ENCODE measurements around the gene HBEGF.

Gene HBEGF

GRCh38 chr5:140346348-140347221 lies at the start of gene HBEGF:
TSS of gene HBEGF (minus strand) at chr5:140346603. CDS start at chr5:140346328, 275 bp downstream.
- peak; percentile 37 for DNase-seq

- DNase-seq = no peak
These were observed 47.3 kb upstream of the HBEGF start for GRCh38 chr5:140393738-140394137.

- no peak for DNase-seq
These were observed 45.3 kb upstream of the HBEGF start for GRCh38 chr5:140391732-140392131.

- DNase-seq = no peak
These were observed 44.9 kb upstream of the HBEGF start for GRCh38 chr5:140391312-140391711.

DNA sequence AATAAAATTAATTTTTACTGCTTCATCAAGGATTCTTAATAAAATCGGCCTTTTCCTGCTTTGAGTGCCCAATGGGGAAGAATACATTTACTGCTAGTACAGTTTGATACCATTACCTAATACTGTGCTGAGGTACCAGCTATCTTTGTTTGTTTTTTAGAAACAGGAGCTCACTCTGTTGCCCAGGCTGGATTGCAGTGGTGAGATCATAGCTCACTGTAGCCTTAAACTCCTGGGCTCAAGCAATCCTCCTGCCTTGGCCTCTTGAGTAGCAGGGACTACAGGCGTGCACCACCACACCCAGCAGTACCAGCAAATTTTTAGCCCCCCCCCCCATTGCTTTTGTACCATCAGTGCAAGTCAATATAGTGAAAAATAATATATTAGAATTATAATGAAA lies 41.6 kb upstream of the HBEGF start:
- no peak for DNase-seq

DNA sequence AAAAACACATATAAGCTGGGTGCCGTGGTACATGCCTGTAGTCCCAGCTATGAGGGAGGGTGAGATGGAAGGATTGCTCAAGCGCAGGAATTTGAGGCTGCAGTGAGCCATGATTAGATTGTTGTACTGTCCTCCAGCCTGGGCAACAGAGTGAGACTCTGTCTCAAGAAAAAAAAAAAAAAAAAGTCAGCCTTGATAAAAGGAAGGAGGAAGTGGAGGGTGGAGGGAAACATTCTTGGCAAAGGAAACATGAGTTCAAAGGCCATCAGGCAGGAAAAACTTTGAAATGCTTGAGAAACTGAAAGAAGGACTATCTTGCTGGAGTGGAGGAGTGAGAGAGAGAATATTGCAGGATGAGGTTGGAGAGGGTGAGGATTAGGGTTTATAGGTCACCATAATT lies 36.9 kb upstream of the HBEGF start:
- no peak for DNase-seq

- DNase-seq = no peak
These were observed 36.5 kb upstream of the HBEGF start for GRCh38 chr5:140382866-140383265.

DNA sequence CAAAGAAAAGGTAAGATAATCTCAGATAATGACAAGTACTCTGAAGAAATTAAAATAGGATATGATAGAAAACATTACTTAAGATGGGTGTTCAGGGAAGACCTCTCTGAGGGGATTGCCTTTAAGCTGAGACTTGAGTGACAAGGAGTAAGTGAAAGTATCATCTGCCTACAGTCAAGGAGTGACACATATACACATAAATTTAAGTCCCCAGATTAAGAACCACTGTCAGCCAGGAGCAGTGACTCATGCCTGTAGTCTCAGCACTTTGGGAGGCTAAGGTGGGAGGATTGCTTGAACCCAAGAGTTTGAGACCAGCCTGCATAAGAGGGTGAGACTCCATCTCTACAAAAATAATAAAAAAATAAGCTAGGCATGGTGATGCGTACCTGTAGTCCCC lies 35.6 kb upstream of the HBEGF start:
- no peak for DNase-seq

- DNase-seq = no peak
These were observed 34.9 kb upstream of the HBEGF start for GRCh38 chr5:140381351-140381750.

DNA sequence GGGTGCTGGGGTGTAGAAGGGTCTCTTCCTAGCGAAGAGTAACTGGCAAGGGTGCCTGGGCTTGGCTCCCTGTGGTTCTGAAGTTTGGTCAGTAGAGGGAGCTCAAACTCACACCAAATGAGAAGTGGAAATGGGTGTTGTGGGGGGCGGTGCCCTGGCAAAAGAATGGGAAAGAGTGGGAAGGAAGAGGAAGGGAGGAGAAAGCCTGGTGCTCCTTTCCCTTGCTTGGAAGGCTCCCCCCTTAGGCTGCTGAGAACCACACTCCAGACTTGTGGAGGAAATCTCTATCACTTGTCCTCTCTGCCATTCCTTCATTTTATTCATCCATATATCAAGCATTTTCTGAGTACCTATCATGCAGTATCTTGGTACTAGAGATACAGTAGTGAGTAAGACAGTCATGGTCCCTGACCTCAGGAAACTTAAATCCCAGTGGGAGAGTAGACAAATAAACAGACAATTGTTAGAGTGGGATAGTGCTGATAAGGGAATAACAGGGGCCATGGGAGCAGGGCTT lies 26.6 kb upstream of the HBEGF start:
- peak; percentile 34 for DNase-seq

DNA sequence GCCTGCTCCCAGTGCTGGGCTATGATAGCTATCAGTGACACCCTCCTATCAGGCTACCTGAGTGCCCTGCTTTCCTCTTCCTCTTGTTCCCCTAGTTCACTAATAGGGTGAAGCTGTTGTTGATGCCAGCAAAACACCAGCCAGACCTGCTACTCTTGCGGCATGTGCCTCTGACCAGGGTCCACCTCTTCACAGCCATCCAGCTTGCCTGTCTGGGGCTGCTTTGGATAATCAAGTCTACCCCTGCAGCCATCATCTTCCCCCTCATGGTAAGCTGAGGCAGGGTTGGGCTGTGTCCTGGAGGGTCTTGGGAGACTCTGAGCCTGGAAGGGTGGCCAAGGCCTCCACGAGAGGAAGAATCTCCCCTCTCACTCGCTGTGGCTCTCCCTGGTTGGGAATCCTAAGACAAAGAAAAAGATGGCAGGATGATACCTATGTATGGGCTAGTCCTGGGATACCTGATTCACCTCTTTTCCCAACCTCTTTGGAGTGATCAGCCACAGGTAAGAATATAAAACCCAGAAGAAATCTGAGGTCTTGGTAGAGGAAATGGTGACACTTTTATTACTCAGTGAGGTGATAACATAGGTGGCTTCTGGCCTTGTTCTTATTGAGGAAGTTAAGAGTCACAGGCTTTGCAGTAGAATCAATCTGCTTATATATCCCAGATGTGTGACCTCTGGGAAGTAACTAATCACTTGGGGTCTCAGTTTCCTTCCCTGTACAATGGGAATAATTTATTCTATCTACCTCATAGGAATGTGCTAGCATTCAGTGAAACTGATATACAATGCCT lies 25.2 kb upstream of the HBEGF start:
- DNase-seq = no peak

DNA sequence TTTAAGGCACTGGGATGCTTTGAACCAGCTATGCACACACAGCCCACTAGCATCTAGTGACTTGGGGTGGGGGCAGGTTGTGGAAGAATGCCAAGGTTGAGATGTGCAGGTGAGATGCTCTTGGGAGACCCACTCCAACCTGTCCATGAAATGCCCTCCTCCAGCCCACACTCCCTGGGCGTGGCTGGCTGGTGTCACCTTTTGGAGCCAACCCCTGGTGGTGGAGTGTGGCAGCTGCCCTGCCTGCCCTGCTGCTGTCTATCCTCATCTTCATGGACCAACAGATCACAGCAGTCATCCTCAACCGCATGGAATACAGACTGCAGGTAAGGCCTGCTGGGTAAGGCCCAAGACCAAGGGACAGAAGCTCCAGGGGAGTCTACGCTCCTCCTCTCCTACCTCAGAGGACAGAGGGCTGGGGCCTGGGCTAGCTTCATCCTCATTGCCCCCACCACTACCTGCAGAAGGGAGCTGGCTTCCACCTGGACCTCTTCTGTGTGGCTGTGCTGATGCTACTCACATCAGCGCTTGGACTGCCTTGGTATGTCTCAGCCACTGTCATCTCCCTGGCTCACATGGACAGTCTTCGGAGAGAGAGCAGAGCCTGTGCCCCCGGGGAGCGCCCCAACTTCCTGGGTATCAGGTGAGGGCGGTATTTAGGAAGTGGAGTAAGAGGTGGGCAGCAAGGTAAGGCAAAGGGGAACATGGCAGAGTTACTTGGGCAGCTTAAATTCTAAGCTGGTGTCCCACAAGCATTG lies 21.0 kb upstream of the HBEGF start:
- DNase-seq = no peak

- no peak for DNase-seq
These were observed 20.3 kb upstream of the HBEGF start for GRCh38 chr5:140366589-140367255.

- no peak for DNase-seq
These were observed 19.5 kb upstream of the HBEGF start for GRCh38 chr5:140365941-140366340.

GRCh38 chr5:140365282-140365681 lies 18.9 kb upstream of the HBEGF start:
- DNase-seq = no peak

DNA sequence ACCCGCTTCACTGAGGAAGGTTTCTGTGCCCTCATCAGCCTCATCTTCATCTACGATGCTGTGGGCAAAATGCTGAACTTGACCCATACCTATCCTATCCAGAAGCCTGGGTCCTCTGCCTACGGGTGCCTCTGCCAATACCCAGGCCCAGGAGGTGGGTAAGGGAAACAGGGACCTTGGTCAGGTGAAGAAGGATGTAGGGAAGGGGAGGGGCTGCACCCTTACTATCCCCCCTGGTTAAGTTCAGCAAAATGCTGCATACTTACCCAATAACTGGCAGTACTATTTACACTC lies 18.0 kb upstream of the HBEGF start:
- no peak for DNase-seq

GRCh38 chr5:140363631-140364471 lies 17.4 kb upstream of the HBEGF start:
- no peak for DNase-seq

DNA sequence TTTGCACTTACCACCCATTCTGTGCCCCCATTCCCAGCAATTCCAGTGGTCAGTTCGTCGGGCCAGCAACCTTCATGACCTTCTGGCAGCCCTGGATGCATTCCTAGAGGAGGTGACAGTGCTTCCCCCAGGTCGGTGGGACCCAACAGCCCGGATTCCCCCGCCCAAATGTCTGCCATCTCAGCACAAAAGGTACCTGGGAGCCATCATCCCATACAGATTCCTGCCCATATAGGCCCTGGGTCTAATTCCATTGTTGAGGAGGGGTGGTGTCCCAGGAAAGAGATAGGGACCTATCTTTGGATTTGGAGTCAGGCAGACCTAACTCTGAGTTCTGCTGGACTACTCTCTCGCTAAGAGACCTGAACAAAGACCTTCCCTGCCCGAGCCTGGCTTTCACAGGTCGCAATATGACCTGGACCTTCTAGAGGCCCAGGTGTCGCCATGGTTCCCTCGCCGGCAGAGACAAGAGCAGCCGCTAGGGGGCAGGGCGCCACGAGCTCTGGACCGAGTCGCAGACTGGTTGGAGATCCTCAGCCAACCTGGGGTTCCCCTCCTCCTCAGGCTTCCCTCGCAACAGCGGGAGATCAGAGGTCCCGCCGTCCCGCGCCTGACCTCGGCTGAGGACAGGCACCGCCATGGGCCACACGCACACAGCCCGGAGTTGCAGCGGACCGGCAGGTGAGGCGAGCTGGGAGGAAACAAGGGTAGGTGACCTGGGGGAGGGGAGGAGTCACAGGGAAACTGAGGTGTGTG lies 16.6 kb upstream of the HBEGF start:
- DNase-seq = peak; percentile 83

- DNase-seq = no peak
These were observed 15.9 kb upstream of the HBEGF start for GRCh38 chr5:140362311-140362710.

DNA sequence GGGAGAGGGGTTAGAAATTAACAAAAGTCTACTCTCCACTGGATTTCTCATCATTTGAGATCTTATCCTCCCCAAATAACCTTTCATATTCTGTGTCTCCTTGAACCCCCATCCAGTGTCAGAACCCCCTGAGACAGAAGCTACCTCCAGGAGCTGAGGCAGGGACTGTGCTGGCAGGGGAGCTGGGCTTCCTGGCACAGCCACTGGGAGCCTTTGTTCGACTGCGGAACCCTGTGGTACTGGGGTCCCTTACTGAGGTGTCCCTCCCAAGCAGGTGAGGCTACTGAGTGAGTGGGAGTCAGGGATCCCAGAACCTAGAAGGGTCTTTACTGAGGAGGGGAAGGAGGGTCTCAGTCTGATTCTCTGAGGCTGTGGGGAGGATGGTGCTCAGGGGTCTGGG lies 15.5 kb upstream of the HBEGF start:
- DNase-seq = no peak

Measured in activated CD4-positive, alpha-beta T cell treated with anti-CD3 and anti-CD28 coated beads, Interleukin-2, amount 50 U/mL, for 1 hour (primary cell).